ENCODE results near the gene RND1. TPM values are rescaled to one million over a fixed set of nuclear protein-coding genes. Genes with fewer than 3 reads are reported as not detected.

Gene RND1
- total and polyA plus RNA-seq, 2 experiments from 2014 or later = 9.3 to 10.4 TPM

GRCh38 chr12:48831257-48831656 is 34.4 kb downstream of the RND1 start (continued):
- TF ChIP-seq ZNF462 (CRISPR knock-in tag; IDR thresholded peaks at IDR 0.05) (no peak), JUNB (IDR thresholded peaks at IDR 0.05; ENCODE audit: unreplicated experiment) (no peak), EZH2phosphoT487 (IDR thresholded peaks at IDR 0.05; ENCODE audit: unreplicated experiment) (no peak), ETS1 (IDR thresholded peaks at IDR 0.05) (no peak), EZH2 (IDR thresholded peaks at IDR 0.05; ENCODE audit: low read depth, unreplicated experiment) (no peak), ZNF114 (CRISPR knock-in tag; IDR thresholded peaks at IDR 0.05) (no peak), CTCF (conservative IDR thresholded peaks at IDR 0.05; ENCODE audit: low read depth in 2 of 2) (no peak), STAT1 (IDR thresholded peaks at IDR 0.05; ENCODE audit: unreplicated experiment) (no peak)
